SK-N-SH (cell line): Measurements from ENCODE around the gene C12orf56. TPM values are rescaled to one million over a fixed set of nuclear protein-coding genes. Genes with fewer than 3 reads are reported as not detected.
"Not testable (repeated sequence)": the region's sequence is repeated elsewhere in the genome, so short reads cannot be mapped to it uniquely, and the experiment has no call there.

Source experiments
- CTCF ChIA-PET: fragments of 300-600, 350-600 bp; formaldehyde crosslinking; extraction: SDS; loops from one replicate; lab custom pipeline; 2021; lab: Yijun Ruan, JAX
- POLR2A ChIA-PET: fragments of 350-600 bp; sonication (Branson Sonifier 250); formaldehyde crosslinking; extraction: SDS; loops from one replicate; lab custom pipeline; 2020; ENCODE audit warnings: antibody characterized with exemption, inconsistent platforms; lab: Yijun Ruan, JAX
- DNase-seq: peaks from one replicate; pipeline ENCODE4 v3.0.0; 2012
- H2AFZ ChIP-seq: fragments of 200-600 bp; sonication (generic); 2 replicates; pipeline ENCODE4 v1.8.1; 2016; ENCODE audit warnings: antibody characterized with exemption, mild to moderate bottlenecking, low read depth
- H3F3A ChIP-seq: fragments of 200-600 bp; sonication (generic); replicated peaks from 2 replicates; pipeline ENCODE3; 2016; ENCODE audit warnings: antibody characterized with exemption, mild to moderate bottlenecking; ENCODE audit not compliant: insufficient read depth
- H3K27ac ChIP-seq, 2 experiments: fragments of 200-500 bp in 1 of 2; fragments of 200-600 bp in 1 of 2; sonication (Bioruptor generic) in 1 of 2; sonication (generic), shearing (Covaris generic) in 1 of 2; 2 replicates each; pipeline versions ENCODE4 v1.5.1 to v1.6.1; 2014 to 2016; ENCODE audit warnings: low read depth in 2 of 2, inconsistent platforms in 1 of 2, low read length in 1 of 2, mild to moderate bottlenecking in 1 of 2, mixed read lengths in 1 of 2
- H3K27me3 ChIP-seq: fragments of 200-600 bp; sonication (generic), shearing (Covaris generic); 2 replicates; pipeline ENCODE4 v1.6.1; 2016; ENCODE audit warnings: mixed run types; ENCODE audit not compliant: insufficient read depth
- H3K36me3 ChIP-seq, 2 experiments: fragments of 200-500 bp in 1 of 2; fragments of 200-600 bp in 1 of 2; sonication (Bioruptor generic) in 1 of 2; sonication (generic) in 1 of 2; replicated peaks in 1 of 2; 2 replicates each; pipeline versions ENCODE3 to v1.5.1; 2014 to 2016; ENCODE audit warnings: low read length in 1 of 2, mild to moderate bottlenecking in 1 of 2; ENCODE audit not compliant: insufficient read depth in 2 of 2, control insufficient read depth in 1 of 2
- H3K4me1 ChIP-seq, 2 experiments: fragments of 200-500 bp in 1 of 2; fragments of 200-600 bp in 1 of 2; sonication (Bioruptor generic) in 1 of 2; sonication (generic), shearing (Covaris generic) in 1 of 2; 2 replicates each; pipeline versions ENCODE4 v1.5.1 to v1.6.1; 2014 to 2016; ENCODE audit warnings: low read depth in 1 of 2, low read length in 1 of 2, mixed run types in 1 of 2; ENCODE audit not compliant: insufficient read depth in 2 of 2, control insufficient read depth in 1 of 2
- H3K4me2 ChIP-seq: fragments of 200-600 bp; sonication (generic), shearing (Covaris generic); 2 replicates; pipeline ENCODE4 v1.6.1; 2017; ENCODE audit warnings: mixed run types
- H3K4me3 ChIP-seq, 2 experiments: fragments of 200-500 bp in 1 of 2; fragments of 200-600 bp in 1 of 2; sonication (Bioruptor generic) in 1 of 2; sonication (generic), shearing (Covaris generic) in 1 of 2; 2 replicates each; pipeline versions ENCODE4 v1.5.1 to v1.8.1; 2014 to 2016; ENCODE audit warnings: low read depth in 2 of 2, inconsistent platforms in 1 of 2, low read length in 1 of 2, mild to moderate bottlenecking in 1 of 2, mixed read lengths in 1 of 2, moderate library complexity in 1 of 2
- H3K79me2 ChIP-seq: fragments of 200-600 bp; sonication (generic); 2 replicates; pipeline ENCODE4 v1.8.1; 2017; ENCODE audit warnings: mild to moderate bottlenecking; ENCODE audit not compliant: insufficient read depth
- H3K9ac ChIP-seq: fragments of 200-600 bp; sonication (generic); 2 replicates; pipeline ENCODE4 v1.6.1; 2017; ENCODE audit warnings: mixed run types
- H3K9me2 ChIP-seq: fragments of 200-600 bp; sonication (generic); 2 replicates; pipeline ENCODE4 v1.6.1; 2017; ENCODE audit warnings: mixed run types
- H3K9me3 ChIP-seq: fragments of 200-600 bp; sonication (generic); 2 replicates; pipeline ENCODE4 v1.6.1; 2017; ENCODE audit warnings: mixed run types, mild to moderate bottlenecking, moderate library complexity
- H4K20me1 ChIP-seq: fragments of 200-600 bp; sonication (generic); 2 replicates; pipeline ENCODE4 v1.6.1; 2017; ENCODE audit warnings: mild to moderate bottlenecking, mixed run types; ENCODE audit not compliant: insufficient read depth
- CHD2 ChIP-seq: fragments of 150-350 bp; IDR thresholded peaks from 2 replicates; pipeline ENCODE4 v1.6.1; 2018; ENCODE audit warnings: low read length; ENCODE audit not compliant: partially characterized antibody
- ELF1 ChIP-seq: IDR thresholded peaks from 2 replicates; pipeline ENCODE4 v1.4.0; 2012
- EP300 ChIP-seq, 2 experiments: IDR thresholded peaks; 2 replicates each; pipeline versions ENCODE4 v1.4.0 to v1.6.1; 2012; ENCODE audit warnings: borderline replicate concordance in 1 of 2, low read depth in 1 of 2, low read length in 1 of 2
- EZH2phosphoT487 ChIP-seq: fragments of 200-600 bp; sonication (generic); IDR thresholded peaks from 2 replicates; pipeline ENCODE4 v1.6.1; 2017; ENCODE audit warnings: low read depth, mixed run types, mild to moderate bottlenecking, antibody characterized with exemption, moderate library complexity, borderline replicate concordance
- FOXJ3 ChIP-seq: sonication (generic); formaldehyde crosslinking; IDR thresholded peaks from 2 replicates; pipeline ENCODE4 v1.5.1; 2020; ENCODE audit warnings: mild to moderate bottlenecking, missing genetic modification reagents
- GABPA ChIP-seq: IDR thresholded peaks from 2 replicates; pipeline ENCODE4 v1.4.0; 2012; ENCODE audit warnings: low read depth, mild to moderate bottlenecking
- IRF3 ChIP-seq: fragments of 150-350 bp; IDR thresholded peaks from 2 replicates; pipeline ENCODE4 v1.6.1; 2016; ENCODE audit warnings: mild to moderate bottlenecking, low read depth, low read length
- MAX ChIP-seq: IDR thresholded peaks from 2 replicates; pipeline ENCODE4 v1.4.0; 2012; ENCODE audit warnings: low read depth
- MXI1 ChIP-seq: IDR thresholded peaks from 2 replicates; pipeline ENCODE4 v1.6.1; 2012; ENCODE audit warnings: mild to moderate bottlenecking, low read depth, low read length, improper control_type of control experiment
- NFIC ChIP-seq: IDR thresholded peaks from 2 replicates; pipeline ENCODE4 v1.4.0; 2012; ENCODE audit warnings: borderline replicate concordance
- PBX3 ChIP-seq: IDR thresholded peaks from 2 replicates; pipeline ENCODE4; 2012
- RAD21 ChIP-seq: IDR thresholded peaks from 2 replicates; pipeline ENCODE4 v1.6.1; 2012; ENCODE audit warnings: mild to moderate bottlenecking, low read length
- SIN3A ChIP-seq: IDR thresholded peaks from 2 replicates; pipeline ENCODE4 v1.6.1; 2012; ENCODE audit warnings: low read depth, mild to moderate bottlenecking, low read length, moderate library complexity, borderline replicate concordance
- SMC3 ChIP-seq: IDR thresholded peaks from 2 replicates; pipeline ENCODE4 v1.6.1; 2012; ENCODE audit warnings: low read depth, low read length, improper control_type of control experiment
- TEAD4 ChIP-seq: IDR thresholded peaks from 2 replicates; pipeline ENCODE4 v1.4.0; 2012; ENCODE audit warnings: mild to moderate bottlenecking, borderline replicate concordance; ENCODE audit not compliant: insufficient read depth
- YY1 ChIP-seq: IDR thresholded peaks from 2 replicates; pipeline ENCODE4 v1.4.0; 2012; ENCODE audit warnings: low read depth, mild to moderate bottlenecking
- WGBS: methylation state at CpG from one replicate; pipeline ENCODE4 v1.1.6; 2017; ENCODE audit warnings: low lambda C conversion rate; 5-methylcytosine and 5-hydroxymethylcytosine counted together
- polyA plus RNA-seq, 3 experiments: library from polyadenylated mRNA; depleted of rRNA; stranded (reverse); fragments of >200 nt; gene quantifications; 2 replicates each; pipeline ENCODE4 v1.2.3, GENCODE V29; 2012
- TF ChIP-seq, protein P1 (sequence below): IDR thresholded peaks from 2 replicates; pipeline ENCODE4 v1.6.1; 2012; ENCODE audit warnings: mild to moderate bottlenecking, low read depth, low read length, moderate library complexity

C12orf56 gene
- polyA plus RNA-seq, 1 of the 3 experiments (the other 2 are of a cell fraction) = not detected

- Histone ChIP-seq H3K4me2 (no peak overlapping the region), H3K4me3 (no peak overlapping the region; a peak in 1 of 4 replicates), H3K4me1 (peaks cover 8 to 12% of the 10 kb centered on the region in 2 experiments; a peak in 3 of 4 replicates), H3K79me2 (peaks cover 9% of the 10 kb centered on the region)
- POLR2A ChIA-PET = no interaction called here
- TF ChIP-seq FOXJ3 (CRISPR knock-in tag) (no peak), TEAD4 (no peak), MXI1 (no peak), SIN3A (no peak), CHD2 (no peak), RAD21 (no peak), IRF3 (no peak), GABPA (no peak), YY1 (no peak), SMC3 (no peak), EP300 (IDR thresholded peaks at IDR 0.05; ENCODE audit: borderline replicate concordance in 1 of 2, low read depth in 1 of 2, low read length in 1 of 2) (no peak), NFIC (no peak)
- TF ChIP-seq, protein P1, sequence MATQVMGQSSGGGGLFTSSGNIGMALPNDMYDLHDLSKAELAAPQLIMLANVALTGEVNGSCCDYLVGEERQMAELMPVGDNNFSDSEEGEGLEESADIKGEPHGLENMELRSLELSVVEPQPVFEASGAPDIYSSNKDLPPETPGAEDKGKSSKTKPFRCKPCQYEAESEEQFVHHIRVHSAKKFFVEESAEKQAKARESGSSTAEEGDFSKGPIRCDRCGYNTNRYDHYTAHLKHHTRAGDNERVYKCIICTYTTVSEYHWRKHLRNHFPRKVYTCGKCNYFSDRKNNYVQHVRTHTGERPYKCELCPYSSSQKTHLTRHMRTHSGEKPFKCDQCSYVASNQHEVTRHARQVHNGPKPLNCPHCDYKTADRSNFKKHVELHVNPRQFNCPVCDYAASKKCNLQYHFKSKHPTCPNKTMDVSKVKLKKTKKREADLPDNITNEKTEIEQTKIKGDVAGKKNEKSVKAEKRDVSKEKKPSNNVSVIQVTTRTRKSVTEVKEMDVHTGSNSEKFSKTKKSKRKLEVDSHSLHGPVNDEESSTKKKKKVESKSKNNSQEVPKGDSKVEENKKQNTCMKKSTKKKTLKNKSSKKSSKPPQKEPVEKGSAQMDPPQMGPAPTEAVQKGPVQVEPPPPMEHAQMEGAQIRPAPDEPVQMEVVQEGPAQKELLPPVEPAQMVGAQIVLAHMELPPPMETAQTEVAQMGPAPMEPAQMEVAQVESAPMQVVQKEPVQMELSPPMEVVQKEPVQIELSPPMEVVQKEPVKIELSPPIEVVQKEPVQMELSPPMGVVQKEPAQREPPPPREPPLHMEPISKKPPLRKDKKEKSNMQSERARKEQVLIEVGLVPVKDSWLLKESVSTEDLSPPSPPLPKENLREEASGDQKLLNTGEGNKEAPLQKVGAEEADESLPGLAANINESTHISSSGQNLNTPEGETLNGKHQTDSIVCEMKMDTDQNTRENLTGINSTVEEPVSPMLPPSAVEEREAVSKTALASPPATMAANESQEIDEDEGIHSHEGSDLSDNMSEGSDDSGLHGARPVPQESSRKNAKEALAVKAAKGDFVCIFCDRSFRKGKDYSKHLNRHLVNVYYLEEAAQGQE = no peak
- TF ChIP-seq, all 33 proteins: peak for 0
- H3K9me2 ChIP-seq = no peaks in the 10 kb centered on the region
- CTCF ChIA-PET = interaction anchor here (0.7 to 2.7 kb wide), 3 partner anchors 14 to 393 kb away, joined by 3 to 7 read pairs (median 4); no protein-coding TSS in a partner anchor
- H3K36me3 ChIP-seq = peaks cover 5% of the 10 kb centered on the region in 2 experiments
- no peaks in the 10 kb centered on the region for H3F3A ChIP-seq
- H2AFZ ChIP-seq = no peak overlapping the region
- no peak for DNase-seq
- no peaks in the 10 kb centered on the region for H3K27me3 ChIP-seq
- no peaks in the 10 kb centered on the region for H3K9me3 ChIP-seq
- H4K20me1 ChIP-seq = no peaks in the 10 kb centered on the region
- 88% methylated on average over 2 of the region's 2 CpGs for WGBS
- no peak overlapping the region for H3K27ac ChIP-seq
- no peak overlapping the region for H3K9ac ChIP-seq
Measured at GRCh38 chr12:64219145-64219544, 171.4 kb downstream of the C12orf56 start.

- Histone ChIP-seq H4K20me1 (no peaks in the 10 kb centered on the region), H2AFZ (no peak overlapping the region), H3K79me2 (peaks cover 9% of the 10 kb centered on the region), H3K9me2 (no peaks in the 10 kb centered on the region), H3F3A (no peaks in the 10 kb centered on the region), H3K27ac (no peak overlapping the region), H3K4me3 (no peak overlapping the region), H3K9me3 (no peaks in the 10 kb centered on the region), H3K4me2 (no peak overlapping the region), H3K9ac (no peak overlapping the region), H3K4me1 (peaks cover 8 to 12% of the 10 kb centered on the region in 2 experiments; a peak in 3 of 4 replicates), H3K36me3 (peaks cover 8 to 11% of the 10 kb centered on the region in 2 experiments), H3K27me3 (no peaks in the 10 kb centered on the region)
- no peak for TF ChIP-seq MAX
- TF ChIP-seq SMC3 = no peak
- no peak for TF ChIP-seq ELF1
- no peak for TF ChIP-seq EZH2phosphoT487
- TF ChIP-seq PBX3 = no peak
- DNase-seq = no peak
- POLR2A ChIA-PET = no interaction called here
- CTCF ChIA-PET = interaction anchor here (0.7 to 2.7 kb wide), 5 partner anchors 14 to 392 kb away, joined by 3 to 7 read pairs (median 4); partner anchors contain the start of gene SRGAP1
- WGBS = 96% methylated on average over 5 of the region's 5 CpGs
Measured at GRCh38 chr12:64218597-64218996, 172.0 kb downstream of the C12orf56 start.

- H3K27me3 ChIP-seq, H3K9me3 ChIP-seq, H3K79me2 ChIP-seq, H3K9me2 ChIP-seq, H3K9ac ChIP-seq, H4K20me1 ChIP-seq, H3K4me3 ChIP-seq, H2AFZ ChIP-seq, H3F3A ChIP-seq, DNase-seq, POLR2A ChIA-PET, H3K27ac ChIP-seq, H3K4me2 ChIP-seq, H3K4me1 ChIP-seq: not testable (repeated sequence)
- peaks cover 8 to 20% of the 10 kb centered on the region in 2 experiments for H3K36me3 ChIP-seq
- CTCF ChIA-PET = interaction anchor here (0.8 to 2.7 kb wide), 3 partner anchors 36 to 373 kb away, joined by 3 to 7 read pairs (median 4); partner anchors contain the start of gene SRGAP1
- WGBS = 92% methylated on average over 7 of the region's 7 CpGs
Measured at GRCh38 chr12:64217643-64218042, 172.9 kb downstream of the C12orf56 start.
